Hematopoietic multipotent progenitor cell (in vitro differentiated cells): ENCODE data around the gene LIFR. TPM values are rescaled to one million over a fixed set of nuclear protein-coding genes. Genes with fewer than 3 reads are reported as not detected.
"Not testable (repeated sequence)": the region's sequence is repeated elsewhere in the genome, so short reads cannot be mapped to it uniquely, and the experiment has no call there.

ENCODE experiments used
- DNase-seq, 3 donors: peaks; one replicate each; pipeline ENCODE4 v3.0.0-alpha.2; 2011 to 2015; ENCODE audit warnings: low read depth in 2 of 3, low spot score in 2 of 3
- total RNA-seq: library from RNA; depleted of rRNA; stranded (reverse); fragments of >200 nt; gene quantifications from one replicate; pipeline ENCODE4 v1.2.3, GENCODE V29; 2012

The LIFR gene
- total RNA-seq, 1 donor = under 0.01 TPM

GRCh38 chr5:38583500-38583899 is 27.1 kb upstream of the LIFR start:
- no peak for DNase-seq

GRCh38 chr5:38582975-38583319 is 26.5 kb upstream of the LIFR start:
- no peak for DNase-seq

DNA sequence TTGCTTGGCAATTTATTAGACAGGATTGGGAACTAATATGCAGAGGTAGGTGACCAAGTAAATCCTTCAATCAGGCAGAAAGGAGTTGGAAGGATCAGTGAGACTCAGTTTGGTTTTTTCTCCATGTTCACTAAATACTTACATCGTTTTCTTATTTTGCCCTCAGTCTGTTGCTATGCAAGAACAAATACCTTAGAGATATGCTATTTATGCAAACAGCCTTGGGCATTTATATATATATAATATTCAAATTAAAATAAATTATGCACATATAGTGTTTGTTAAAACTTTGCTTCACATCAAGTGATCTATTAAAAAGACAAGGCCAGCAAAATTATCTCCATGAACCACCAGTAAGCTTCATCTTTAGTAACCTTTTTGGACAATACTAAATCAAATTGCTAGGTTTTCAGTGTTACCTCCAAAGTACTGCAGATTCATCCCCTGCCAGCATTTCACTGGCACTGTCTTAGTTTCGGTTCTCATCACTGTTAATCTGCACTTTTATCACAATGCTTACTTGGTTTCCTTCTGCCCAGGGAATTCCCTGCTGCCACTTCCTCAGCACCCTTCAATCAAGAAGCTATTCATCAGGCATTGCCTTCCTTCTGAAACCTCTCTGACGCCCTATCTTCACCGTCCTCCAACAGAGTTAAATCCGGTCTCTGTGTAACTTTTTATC is 26.0 kb upstream of the LIFR start:
- DNase-seq = no peak

- DNase-seq = no peak
Observed at GRCh38 chr5:38581597-38581996, 25.2 kb upstream of the LIFR start.

DNA sequence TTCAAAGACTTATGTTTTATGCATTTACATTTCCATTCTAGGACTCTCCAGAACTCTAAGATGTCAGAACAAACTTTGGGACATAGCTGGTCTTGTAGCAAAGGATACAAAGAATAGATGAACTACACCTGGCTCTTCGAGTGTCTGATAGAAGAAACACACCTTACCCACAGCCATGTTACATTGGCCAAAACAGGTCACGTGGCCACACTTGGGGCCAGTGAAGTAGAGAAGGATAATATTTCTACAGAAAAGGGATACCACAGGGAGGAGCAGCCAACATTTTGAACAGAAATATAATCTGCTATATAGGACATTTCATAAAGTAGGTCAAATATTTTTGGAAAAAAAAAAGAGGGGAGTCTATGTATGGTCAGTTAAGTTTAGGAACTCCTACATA is 22.7 kb upstream of the LIFR start:
- DNase-seq = no peak

DNA sequence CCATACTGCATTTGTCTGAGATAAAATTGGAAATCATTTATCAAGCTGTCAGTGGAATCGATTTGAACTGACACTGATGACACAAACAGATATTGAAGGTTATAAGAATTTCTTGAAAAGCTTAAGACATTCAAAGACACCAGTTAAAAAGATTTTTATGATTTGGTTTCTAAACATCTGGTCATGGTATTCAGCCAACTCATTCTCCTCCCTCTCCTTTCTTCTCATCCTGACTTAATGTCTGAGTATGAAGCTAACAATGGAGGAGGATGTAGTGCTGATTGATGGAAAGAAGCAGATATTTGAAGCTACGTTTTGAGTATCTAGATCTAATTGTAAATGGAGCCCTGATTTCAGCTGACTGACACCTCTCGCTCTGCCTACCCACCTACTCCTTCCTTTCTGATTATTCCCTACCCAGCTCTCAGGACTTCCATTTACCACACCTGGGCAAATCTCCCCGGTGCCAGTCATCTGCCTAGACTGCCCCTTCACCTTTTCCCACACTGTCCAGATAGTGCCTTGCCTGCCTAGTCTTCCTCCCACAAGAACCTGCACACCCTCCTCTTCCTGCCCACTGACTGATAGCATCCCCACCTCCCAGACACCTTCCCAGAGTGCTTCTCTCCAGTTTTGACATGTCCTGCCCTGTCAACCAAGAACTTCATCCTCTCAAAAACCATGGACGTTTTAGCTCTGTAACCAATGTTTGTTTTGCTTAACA is 20.7 kb upstream of the LIFR start:
- DNase-seq = no peak

DNA sequence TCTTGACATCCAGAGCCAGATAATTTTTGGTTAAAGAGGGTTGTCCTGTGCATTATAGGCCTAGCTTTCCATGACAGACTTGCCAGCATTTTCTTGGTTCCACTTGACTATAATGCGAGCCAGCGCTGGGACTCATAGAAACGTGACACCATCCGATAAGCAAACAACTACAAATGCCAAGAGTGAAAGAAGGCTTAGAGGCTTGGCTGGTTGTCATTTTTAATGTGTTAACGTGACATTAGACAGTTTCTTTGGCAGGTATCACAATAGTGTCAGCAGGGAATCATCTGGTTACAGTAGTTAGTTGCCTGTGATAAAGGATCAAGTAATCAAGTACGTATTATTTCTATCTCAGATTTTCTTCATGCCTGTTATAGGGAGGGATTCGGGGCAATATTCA is 20.0 kb upstream of the LIFR start:
- no peak for DNase-seq

GRCh38 chr5:38575476-38575875 is 19.0 kb upstream of the LIFR start:
- no peak for DNase-seq

- no peak for DNase-seq
Observed at GRCh38 chr5:38574009-38574408, 17.6 kb upstream of the LIFR start.

GRCh38 chr5:38573521-38573920 is 17.1 kb upstream of the LIFR start:
- DNase-seq = no peak

GRCh38 chr5:38569180-38569579 is 12.7 kb upstream of the LIFR start:
- no peak for DNase-seq

GRCh38 chr5:38567306-38567705 is 10.9 kb upstream of the LIFR start:
- not testable (repeated sequence) for DNase-seq

- DNase-seq = no peak
Observed at GRCh38 chr5:38563624-38564023, 7.2 kb upstream of the LIFR start.

- no peak for DNase-seq
Observed at GRCh38 chr5:38562444-38563210, 6.2 kb upstream of the LIFR start.

- no peak for DNase-seq
Observed at GRCh38 chr5:38559428-38559827, 3.0 kb upstream of the LIFR start.

DNA sequence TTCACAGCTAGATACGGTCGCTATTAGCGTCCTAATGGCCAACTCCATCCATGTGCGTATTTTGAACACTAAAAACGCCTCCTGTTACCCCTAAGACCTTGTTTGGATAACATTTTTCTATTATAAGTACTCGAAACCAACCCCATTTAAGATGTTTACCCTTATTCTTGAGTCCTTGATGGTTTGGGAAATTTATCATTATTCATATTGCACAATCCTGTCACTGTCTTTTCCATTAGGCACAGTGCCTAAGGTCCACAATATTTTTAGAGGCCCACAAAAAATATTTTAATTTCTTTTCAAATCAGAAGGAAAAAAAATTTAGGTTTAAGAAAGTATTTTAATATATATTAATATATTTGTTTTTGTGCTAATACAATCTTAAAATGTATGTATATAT is 1.3 kb upstream of the LIFR start:
- no peak for DNase-seq

GRCh38 chr5:38557308-38557710 is 863 bp upstream of the LIFR start:
- DNase-seq = no peak

GRCh38 chr5:38556088-38556598 is 303 bp downstream of the LIFR start:
- no peak for DNase-seq

GRCh38 chr5:38555354-38556087 is 925 bp downstream of the LIFR start:
- DNase-seq = no peak

DNA sequence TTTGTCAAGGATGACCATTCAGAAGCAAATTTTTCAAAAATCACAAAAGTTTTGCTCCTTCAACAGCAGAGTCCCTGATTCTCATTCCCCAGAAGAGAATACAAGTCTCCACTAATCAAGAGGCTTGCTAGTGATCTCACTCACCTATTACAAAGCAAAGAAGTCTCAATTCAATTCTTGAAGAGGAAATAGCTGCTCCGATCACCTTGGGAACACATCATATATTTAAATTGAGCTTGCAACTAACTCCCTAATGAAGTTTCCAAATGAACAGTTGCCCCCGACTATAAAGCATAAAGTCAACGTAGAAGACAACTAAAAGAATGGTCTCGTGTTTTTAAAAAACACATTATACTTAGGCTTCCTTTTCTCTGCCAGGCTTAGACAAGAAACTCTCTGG is 1.6 kb downstream of the LIFR start:
- DNase-seq = no peak

- no peak for DNase-seq
Observed at GRCh38 chr5:38554403-38554802, 2.0 kb downstream of the LIFR start.
